T-helper 2 cell treated with Interferon-gamma antibody and Interleukin-4, amounts not matched to agents 100 ng/mL and 5 ng/mL, for 36 hours (primary cell): ENCODE measurements around the gene RNF166. TPM values are rescaled to one million over a fixed set of nuclear protein-coding genes. Genes with fewer than 3 reads are reported as not detected.

Experiments used
- intact Hi-C: fragments of 100-400 bp; cut with micrococcal nuclease; formaldehyde crosslinking; loops from one replicate; pipeline ENCODE4 v1.15.1; 2023
- total RNA-seq: library from RNA; stranded (reverse); gene quantifications from 2 replicates; pipeline ENCODE4 v1.2.3, GENCODE V29; 2022

RNF166 gene
- total RNA-seq, result 120 and 126 TPM in 2 replicates

GRCh38 chr16:88706229-88706964 is at the start of gene RNF166, which contains the start of gene CTU2:
Gene RNF166 (minus strand): TSS chr16:88706408. CDS start chr16:88706325, 83 bp downstream.
Gene CTU2 (plus strand): TSS chr16:88706503. CDS start chr16:88706531, 28 bp downstream.
- intact Hi-C loops, result loop anchor here (1.0 kb wide), 1 partner anchor 136 kb away; the partner anchor contains the start of gene ZC3H18

GRCh38 chr16:88754912-88755744 is 48.9 kb upstream of the RNF166 start:
- intact Hi-C loops, result no loop called here

GRCh38 chr16:88754109-88754911 is 48.1 kb upstream of the RNF166 start:
- intact Hi-C loops, result no loop called here

- intact Hi-C loops, result no loop called here
Measured at GRCh38 chr16:88753602-88754001, 47.4 kb upstream of the RNF166 start.

GRCh38 chr16:88753191-88753590 is 47.0 kb upstream of the RNF166 start:
- intact Hi-C loops, result no loop called here

- intact Hi-C loops, result no loop called here
Measured at GRCh38 chr16:88752386-88753002, 46.3 kb upstream of the RNF166 start.

- intact Hi-C loops, result no loop called here
Measured at GRCh38 chr16:88750854-88751253, 44.6 kb upstream of the RNF166 start.

GRCh38 chr16:88749358-88749757 is 43.1 kb upstream of the RNF166 start:
- intact Hi-C loops, result no loop called here

GRCh38 chr16:88748364-88748763 is 42.2 kb upstream of the RNF166 start:
- intact Hi-C loops, result no loop called here

GRCh38 chr16:88747588-88748301 is 41.5 kb upstream of the RNF166 start:
- intact Hi-C loops, result no loop called here

- intact Hi-C loops, result no loop called here
Measured at GRCh38 chr16:88746506-88746905, 40.3 kb upstream of the RNF166 start.

- intact Hi-C loops, result loop anchor here (2.0 to 5.0 kb wide), 4 partner anchors 40 to 472 kb away; partner anchors contain the start of genes CDT1, GALNS, PIEZO1 and TRAPPC2L
Measured at GRCh38 chr16:88744577-88745521, 38.6 kb upstream of the RNF166 start.

GRCh38 chr16:88743693-88744576 is 37.7 kb upstream of the RNF166 start:
- intact Hi-C loops, result loop anchor here (2.0 to 5.0 kb wide), 4 partner anchors 41 to 473 kb away; partner anchors contain the start of genes CDT1, GALNS, PIEZO1 and TRAPPC2L

- intact Hi-C loops, result loop anchor here (5.0 kb wide), 1 partner anchor 59 kb away; the partner anchor contains the start of gene CDT1
Measured at GRCh38 chr16:88742896-88743605, 36.8 kb upstream of the RNF166 start.

GRCh38 chr16:88741368-88741767 is 35.2 kb upstream of the RNF166 start:
- intact Hi-C loops, result loop anchor here (5.0 kb wide), 1 partner anchor 61 kb away; the partner anchor contains the start of gene CDT1

GRCh38 chr16:88740727-88741055 is 34.5 kb upstream of the RNF166 start:
- intact Hi-C loops, result loop anchor here (5.0 kb wide), 1 partner anchor 62 kb away; the partner anchor contains the start of gene CDT1
